Vagina (tissue), 2 donors: Measurements from ENCODE around the gene ANKRD44. TPM values are rescaled to one million over a fixed set of nuclear protein-coding genes. Genes with fewer than 3 reads are reported as not detected.

Source experiments
- DNase-seq, 2 donors: peaks; one replicate each; pipeline ENCODE4 v3.0.0-alpha.2; 2017; ENCODE audit errors: extremely low spot score in 2 of 2
- H3K27ac ChIP-seq: fragments of 200-600 bp; sonication (generic); one replicate; pipeline ENCODE4 v1.5.1; 2019
- H3K27me3 ChIP-seq: fragments of 200-600 bp; sonication (generic); one replicate; pipeline ENCODE4 v1.5.1; 2019
- H3K36me3 ChIP-seq, 2 donors: fragments of 200-600 bp; sonication (generic); one replicate each; pipeline ENCODE4 v1.5.1; 2017 to 2019
- H3K4me1 ChIP-seq: fragments of 200-600 bp; sonication (generic); one replicate; pipeline ENCODE4 v1.5.1; 2019
- H3K4me3 ChIP-seq, 2 donors: fragments of 200-600 bp; sonication (generic); 1 replicate in 1 of 2; 2 replicates in 1 of 2; pipeline ENCODE4 v1.5.1; 2016 to 2019
- H3K9me3 ChIP-seq: fragments of 200-600 bp; sonication (generic); one replicate; pipeline ENCODE4 v1.5.1; 2019
- POLR2A ChIP-seq, 2 donors: fragments of 450-650 bp; IDR thresholded peaks; one replicate each; pipeline ENCODE4 v1.6.1; 2017; ENCODE audit warnings: antibody characterized with exemption in 2 of 2, mild to moderate bottlenecking in 2 of 2, moderate library complexity in 2 of 2
- POLR2AphosphoS5 ChIP-seq, 2 donors: sonication (generic); formaldehyde crosslinking; IDR thresholded peaks; one replicate each; pipeline ENCODE4 v1.9.0; 2017; ENCODE audit warnings: antibody characterized with exemption in 2 of 2, mild to moderate bottlenecking in 2 of 2, low read depth in 1 of 2; ENCODE audit not compliant: insufficient read depth in 1 of 2
- intact Hi-C: fragments of 100-400 bp; cut with DNase I; formaldehyde crosslinking; loops from one replicate; pipeline ENCODE4 v1.15.1; 2023
- total RNA-seq: library from RNA; depleted of rRNA; stranded (reverse); fragments of >200 nt; gene quantifications from one replicate; pipeline ENCODE4 v1.2.3, GENCODE V29; 2016
- TF ChIP-seq, protein P1 (sequence below), 3 experiments: fragments of 450-650 bp in 2 of 3; fragments of 200-600 bp in 1 of 3; sonication (generic) in 1 of 3; IDR thresholded peaks; one replicate each; pipeline ENCODE4 v1.5.1; 2017 to 2019; ENCODE audit warnings: antibody characterized with exemption in 3 of 3, mild to moderate bottlenecking in 2 of 3, moderate library complexity in 2 of 3

Gene ANKRD44
- total RNA-seq, 1 donor from 2014 or later: 46.4 TPM

DNA sequence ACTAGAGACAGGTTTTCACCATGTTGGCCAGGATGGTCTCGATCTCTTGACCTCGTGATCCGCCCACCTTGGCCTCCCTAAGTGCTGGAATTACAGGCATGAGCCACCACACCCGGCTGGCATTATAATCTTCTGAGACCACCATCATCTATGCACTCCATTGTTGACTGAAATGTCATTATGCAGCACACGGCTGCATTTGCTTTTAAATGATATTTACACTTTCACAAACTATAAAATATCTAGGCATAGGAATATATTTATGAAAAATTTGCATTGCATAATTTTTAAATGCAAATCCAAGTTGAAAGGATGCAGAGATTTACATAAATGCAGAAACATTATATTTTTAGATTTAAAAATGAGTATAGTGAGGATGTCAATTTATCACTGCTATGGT lies 30.0 kb upstream of the ANKRD44 start:
- DNase-seq: no peak
- TF ChIP-seq POLR2A (IDR thresholded peaks at IDR 0.05) (no peak), POLR2AphosphoS5 (IDR thresholded peaks at IDR 0.05; ENCODE audit: insufficient read depth in 1 of 2, low read depth in 1 of 2) (no peak)
- TF ChIP-seq, protein P1, sequence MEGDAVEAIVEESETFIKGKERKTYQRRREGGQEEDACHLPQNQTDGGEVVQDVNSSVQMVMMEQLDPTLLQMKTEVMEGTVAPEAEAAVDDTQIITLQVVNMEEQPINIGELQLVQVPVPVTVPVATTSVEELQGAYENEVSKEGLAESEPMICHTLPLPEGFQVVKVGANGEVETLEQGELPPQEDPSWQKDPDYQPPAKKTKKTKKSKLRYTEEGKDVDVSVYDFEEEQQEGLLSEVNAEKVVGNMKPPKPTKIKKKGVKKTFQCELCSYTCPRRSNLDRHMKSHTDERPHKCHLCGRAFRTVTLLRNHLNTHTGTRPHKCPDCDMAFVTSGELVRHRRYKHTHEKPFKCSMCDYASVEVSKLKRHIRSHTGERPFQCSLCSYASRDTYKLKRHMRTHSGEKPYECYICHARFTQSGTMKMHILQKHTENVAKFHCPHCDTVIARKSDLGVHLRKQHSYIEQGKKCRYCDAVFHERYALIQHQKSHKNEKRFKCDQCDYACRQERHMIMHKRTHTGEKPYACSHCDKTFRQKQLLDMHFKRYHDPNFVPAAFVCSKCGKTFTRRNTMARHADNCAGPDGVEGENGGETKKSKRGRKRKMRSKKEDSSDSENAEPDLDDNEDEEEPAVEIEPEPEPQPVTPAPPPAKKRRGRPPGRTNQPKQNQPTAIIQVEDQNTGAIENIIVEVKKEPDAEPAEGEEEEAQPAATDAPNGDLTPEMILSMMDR (IDR thresholded peaks at IDR 0.05): no peak

DNA sequence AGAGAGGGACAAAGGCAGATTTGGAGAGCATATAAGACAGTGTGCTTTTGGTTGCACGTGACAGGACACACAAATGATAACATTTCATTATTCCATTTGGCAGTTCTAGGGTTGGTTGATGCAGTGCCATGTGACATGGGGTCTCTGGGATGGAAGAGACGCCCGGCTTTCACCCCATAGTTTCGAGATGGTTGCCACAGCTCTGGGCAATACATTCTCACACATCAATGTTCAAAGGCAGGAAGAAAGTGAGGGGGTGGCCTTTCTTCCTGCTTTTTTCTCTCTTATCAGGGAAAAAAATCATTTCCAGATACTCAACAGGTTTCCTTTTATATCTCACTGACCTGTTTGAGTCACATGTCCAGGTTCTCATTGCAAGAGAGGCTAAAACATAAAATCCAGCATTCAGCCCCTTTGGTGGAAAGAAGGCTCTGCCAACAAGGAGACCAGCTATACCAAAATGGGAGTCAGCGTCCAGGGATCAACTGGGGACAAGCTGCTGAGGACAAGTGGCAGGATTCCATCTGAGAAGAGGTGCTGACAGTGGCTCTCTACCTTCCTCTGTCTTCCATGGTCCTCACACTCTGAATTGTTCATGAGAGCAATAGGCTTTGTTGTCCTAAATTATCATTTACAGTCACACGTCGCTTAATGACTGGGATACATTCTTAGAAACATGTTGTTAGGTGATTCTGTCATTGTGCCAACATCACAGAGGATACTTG lies 29.1 kb upstream of the ANKRD44 start:
- Histone ChIP-seq H3K9me3 (no peaks in the 10 kb centered on the region), H3K36me3 (no peaks in the 10 kb centered on the region), H3K4me1 (no peaks in the 10 kb centered on the region), H3K27me3 (no peaks in the 10 kb centered on the region), H3K4me3 (no peak overlapping the region), H3K27ac (no peak overlapping the region)
- TF ChIP-seq POLR2AphosphoS5 (IDR thresholded peaks at IDR 0.05; ENCODE audit: insufficient read depth in 1 of 2, low read depth in 1 of 2) (no peak), POLR2A (IDR thresholded peaks at IDR 0.05) (no peak)
- TF ChIP-seq, protein P1 (IDR thresholded peaks at IDR 0.05): no peak
- intact Hi-C loops: loop anchor here (10.0 kb wide), 1 partner anchor 1445 kb away; no protein-coding TSS in a partner anchor
- no peak for DNase-seq

More for the DNA sequence above, 30.0 kb upstream of the ANKRD44 start:
- Histone ChIP-seq H3K27ac (no peak overlapping the region), H3K27me3 (no peaks in the 10 kb centered on the region), H3K36me3 (no peaks in the 10 kb centered on the region), H3K4me3 (no peak overlapping the region), H3K9me3 (no peaks in the 10 kb centered on the region), H3K4me1 (no peaks in the 10 kb centered on the region)
- intact Hi-C loops: no loop called here

DNA sequence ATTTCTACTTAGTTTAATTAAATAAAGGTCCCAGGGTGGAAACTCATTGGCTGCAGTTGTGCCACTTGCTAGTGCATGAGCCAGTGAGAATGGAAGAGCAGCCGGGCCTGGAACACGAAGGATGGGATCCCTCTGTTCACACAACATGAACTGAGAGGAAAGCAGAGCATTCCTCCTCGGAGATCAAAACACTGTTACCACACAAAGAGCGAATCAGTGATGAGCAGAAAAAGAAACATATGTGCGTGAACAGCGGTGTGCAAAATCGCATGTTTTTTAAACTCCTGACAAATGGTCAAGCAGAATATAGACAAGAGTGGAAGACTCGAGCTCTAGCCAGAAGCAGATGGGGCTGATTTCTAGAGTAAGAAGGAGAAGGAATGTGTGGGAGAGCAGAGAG lies 28.4 kb upstream of the ANKRD44 start:
- intact Hi-C loops: loop anchor here (10.0 kb wide), 1 partner anchor 1444 kb away; no protein-coding TSS in a partner anchor
- TF ChIP-seq, protein P1 (IDR thresholded peaks at IDR 0.05): no peak
- TF ChIP-seq POLR2AphosphoS5 (IDR thresholded peaks at IDR 0.05; ENCODE audit: insufficient read depth in 1 of 2, low read depth in 1 of 2) (no peak), POLR2A (IDR thresholded peaks at IDR 0.05) (no peak)
- Histone ChIP-seq H3K4me3 (no peak overlapping the region), H3K4me1 (no peaks in the 10 kb centered on the region), H3K27me3 (no peaks in the 10 kb centered on the region), H3K36me3 (no peaks in the 10 kb centered on the region), H3K9me3 (no peaks in the 10 kb centered on the region), H3K27ac (no peak overlapping the region)
- no peak for DNase-seq

- no peak overlapping the region for H3K27ac ChIP-seq
- intact Hi-C loops: loop anchor here (10.0 kb wide), 1 partner anchor 1438 kb away; no protein-coding TSS in a partner anchor
- no peaks in the 10 kb centered on the region for H3K27me3 ChIP-seq
- H3K4me3 ChIP-seq: no peak overlapping the region
- DNase-seq: no peak
- no peaks in the 10 kb centered on the region for H3K9me3 ChIP-seq
- TF ChIP-seq POLR2A (IDR thresholded peaks at IDR 0.05) (no peak), POLR2AphosphoS5 (IDR thresholded peaks at IDR 0.05; ENCODE audit: insufficient read depth in 1 of 2, low read depth in 1 of 2) (no peak)
- TF ChIP-seq, protein P1 (IDR thresholded peaks at IDR 0.05): no peak
- H3K36me3 ChIP-seq: no peaks in the 10 kb centered on the region
- no peaks in the 10 kb centered on the region for H3K4me1 ChIP-seq
Observed at GRCh38 chr2:197332641-197333040, 22.1 kb upstream of the ANKRD44 start.

DNA sequence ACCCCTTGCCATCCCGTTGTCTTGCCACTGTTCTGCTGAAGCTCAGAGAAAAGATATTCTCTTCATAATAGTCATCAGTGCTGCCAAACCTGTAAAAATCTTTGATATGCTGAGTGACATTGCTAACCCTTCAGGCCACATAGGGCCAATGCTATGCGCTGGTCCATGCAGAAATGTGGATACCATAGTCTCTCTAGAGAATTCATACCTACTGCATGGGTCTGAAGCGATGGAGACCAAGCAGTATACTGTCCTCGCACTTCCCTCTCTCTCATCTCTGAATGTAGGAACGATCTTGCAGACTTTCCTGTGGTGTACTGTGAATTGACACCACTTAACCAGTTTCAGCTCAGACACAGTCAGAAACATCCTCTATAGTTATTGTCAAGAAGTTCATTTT lies 17.9 kb upstream of the ANKRD44 start:
- no peaks in the 10 kb centered on the region for H3K36me3 ChIP-seq
- no peaks in the 10 kb centered on the region for H3K27me3 ChIP-seq
- no peak overlapping the region for H3K4me3 ChIP-seq
- H3K9me3 ChIP-seq: no peaks in the 10 kb centered on the region
- DNase-seq: no peak
- no peaks in the 10 kb centered on the region for H3K4me1 ChIP-seq
- TF ChIP-seq POLR2AphosphoS5 (IDR thresholded peaks at IDR 0.05; ENCODE audit: insufficient read depth in 1 of 2, low read depth in 1 of 2): no peak
- no peak for TF ChIP-seq POLR2A (IDR thresholded peaks at IDR 0.05)
- TF ChIP-seq, protein P1 (IDR thresholded peaks at IDR 0.05): no peak
- H3K27ac ChIP-seq: no peak overlapping the region
- intact Hi-C loops: no loop called here
